22Rv1 (cell line): ENCODE results near the gene NAA25.

Experiments
- H3K27ac ChIP-seq: fragments of 450-650 bp; 2 replicates; pipeline ENCODE4 v1.5.1; 2017
- ZFX ChIP-seq: fragments of 450-650 bp; IDR thresholded peaks from 2 replicates; pipeline ENCODE4 v1.6.1; 2017; ENCODE audit warnings: antibody characterized with exemption, borderline replicate concordance
- TF ChIP-seq, protein P1 (sequence below): fragments of 450-650 bp; IDR thresholded peaks from 2 replicates; pipeline ENCODE4 v1.5.1; 2017; ENCODE audit warnings: mild to moderate bottlenecking

The NAA25 gene

DNA sequence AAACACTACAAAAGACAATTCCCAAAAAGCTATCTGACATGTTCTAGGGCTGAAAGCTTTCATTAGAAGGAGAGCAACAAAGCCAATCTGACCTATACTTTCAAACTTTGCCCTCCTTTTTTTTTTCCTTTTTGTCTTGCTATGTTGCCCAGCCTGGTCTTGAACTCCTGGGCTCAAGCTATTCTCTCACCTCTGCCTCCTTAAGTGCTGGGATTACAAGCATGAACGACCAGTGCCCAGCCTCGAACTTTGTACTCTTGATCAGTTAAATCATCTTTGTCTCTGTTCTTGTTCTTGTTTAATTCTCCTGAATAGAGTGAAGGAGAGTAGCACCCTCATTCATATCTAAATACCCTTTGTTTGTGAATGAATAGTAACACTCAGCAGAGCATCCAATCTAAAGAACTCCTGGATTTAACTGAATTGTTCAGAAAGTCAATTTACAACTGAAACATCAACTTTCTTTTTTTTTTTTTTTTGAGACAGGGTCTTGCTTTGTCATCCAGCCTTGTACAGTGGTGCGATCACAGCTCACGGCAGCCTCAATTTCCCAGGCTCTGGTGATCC lies 73.3 kb downstream of the NAA25 start:
- TF ChIP-seq, protein P1, sequence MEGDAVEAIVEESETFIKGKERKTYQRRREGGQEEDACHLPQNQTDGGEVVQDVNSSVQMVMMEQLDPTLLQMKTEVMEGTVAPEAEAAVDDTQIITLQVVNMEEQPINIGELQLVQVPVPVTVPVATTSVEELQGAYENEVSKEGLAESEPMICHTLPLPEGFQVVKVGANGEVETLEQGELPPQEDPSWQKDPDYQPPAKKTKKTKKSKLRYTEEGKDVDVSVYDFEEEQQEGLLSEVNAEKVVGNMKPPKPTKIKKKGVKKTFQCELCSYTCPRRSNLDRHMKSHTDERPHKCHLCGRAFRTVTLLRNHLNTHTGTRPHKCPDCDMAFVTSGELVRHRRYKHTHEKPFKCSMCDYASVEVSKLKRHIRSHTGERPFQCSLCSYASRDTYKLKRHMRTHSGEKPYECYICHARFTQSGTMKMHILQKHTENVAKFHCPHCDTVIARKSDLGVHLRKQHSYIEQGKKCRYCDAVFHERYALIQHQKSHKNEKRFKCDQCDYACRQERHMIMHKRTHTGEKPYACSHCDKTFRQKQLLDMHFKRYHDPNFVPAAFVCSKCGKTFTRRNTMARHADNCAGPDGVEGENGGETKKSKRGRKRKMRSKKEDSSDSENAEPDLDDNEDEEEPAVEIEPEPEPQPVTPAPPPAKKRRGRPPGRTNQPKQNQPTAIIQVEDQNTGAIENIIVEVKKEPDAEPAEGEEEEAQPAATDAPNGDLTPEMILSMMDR: no peak
- no peak for TF ChIP-seq ZFX

DNA sequence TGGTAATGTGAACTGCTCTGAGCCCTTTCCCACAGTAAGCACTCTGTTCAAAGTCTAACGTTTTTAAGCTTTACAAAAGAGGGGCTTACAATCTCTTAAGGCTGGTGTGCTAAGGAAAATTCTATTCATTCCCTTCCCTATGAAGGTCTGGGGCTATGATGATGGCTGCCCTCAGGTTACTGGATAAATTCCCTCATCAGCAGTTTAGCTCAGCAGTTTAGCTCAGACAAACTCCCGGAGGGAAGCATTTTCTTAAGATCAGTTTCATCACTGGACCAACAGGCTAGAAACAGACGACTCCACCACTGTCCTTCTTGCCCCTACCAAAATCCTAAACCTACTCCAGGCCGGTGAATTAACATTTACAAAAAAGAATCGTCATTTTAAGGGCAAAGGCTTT lies 76.3 kb downstream of the NAA25 start:
- no peak for TF ChIP-seq ZFX
- TF ChIP-seq, protein P1: no peak
- no peak overlapping the region for H3K27ac ChIP-seq

More for the DNA sequence above, 73.3 kb downstream of the NAA25 start:
- H3K27ac ChIP-seq: no peak overlapping the region

DNA sequence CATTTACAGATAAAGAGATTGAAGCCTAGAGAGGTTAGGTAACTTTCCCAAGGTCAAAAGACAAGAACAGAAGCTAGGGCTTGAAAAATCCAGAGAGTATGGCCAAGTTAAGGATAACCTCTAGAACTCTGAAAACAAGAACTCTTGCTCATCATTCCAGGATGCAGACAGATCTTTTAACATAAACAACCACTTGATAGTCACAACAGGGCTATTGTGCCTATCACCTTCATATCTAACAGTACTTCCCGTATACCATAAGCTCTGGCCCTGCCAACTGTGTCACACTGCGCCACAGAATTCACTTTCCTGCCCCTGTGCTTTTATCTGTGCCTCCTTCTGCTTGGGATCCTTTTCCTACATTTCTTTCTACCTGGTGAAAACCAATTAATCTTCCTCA lies 77.1 kb downstream of the NAA25 start:
- no peak for TF ChIP-seq ZFX
- TF ChIP-seq, protein P1: no peak
- H3K27ac ChIP-seq: 0 out of 2 replicates have a peak overlapping the region, but pooled peaks have one; percentile 10

- H3K27ac ChIP-seq: no peak overlapping the region
- no peak for TF ChIP-seq ZFX
- TF ChIP-seq, protein P1: no peak
These were observed 79.3 kb downstream of the NAA25 start for GRCh38 chr12:112029301-112029700.

DNA sequence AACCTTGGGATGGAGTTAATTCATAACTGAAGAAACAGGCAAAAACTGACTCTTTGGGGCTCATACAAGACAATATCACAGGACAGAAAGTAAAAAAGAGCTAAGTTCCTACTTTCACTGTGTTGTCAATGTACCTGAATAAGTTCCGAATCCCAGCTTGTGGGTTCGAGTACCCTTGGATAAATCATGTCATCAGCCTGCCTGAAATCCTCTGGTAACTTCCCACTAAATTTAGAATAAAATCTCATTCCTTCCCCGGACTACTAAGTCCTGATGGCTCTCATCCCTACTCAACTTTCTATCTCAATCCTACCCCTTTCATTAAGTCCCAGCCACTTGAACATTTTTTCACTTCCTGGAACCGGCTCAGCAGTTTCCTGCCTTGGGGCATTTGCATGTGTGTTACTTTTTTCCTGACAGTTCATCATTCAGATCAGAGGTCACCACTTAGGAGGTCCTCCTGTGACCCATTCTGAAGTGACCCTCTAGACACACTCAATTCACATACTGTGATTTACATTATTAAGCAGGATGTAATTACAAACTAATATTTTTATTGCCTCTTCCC lies 82.7 kb downstream of the NAA25 start:
- peak overlapping the region; percentile 20 for H3K27ac ChIP-seq
- no peak for TF ChIP-seq ZFX
- TF ChIP-seq, protein P1: no peak

- peak overlapping the region; percentile 41 for H3K27ac ChIP-seq
- no peak for TF ChIP-seq ZFX
- TF ChIP-seq, protein P1: no peak
These were observed 84.7 kb downstream of the NAA25 start for GRCh38 chr12:112023759-112024396.
